ENCODE measurements around the gene ARMC7.

DNA sequence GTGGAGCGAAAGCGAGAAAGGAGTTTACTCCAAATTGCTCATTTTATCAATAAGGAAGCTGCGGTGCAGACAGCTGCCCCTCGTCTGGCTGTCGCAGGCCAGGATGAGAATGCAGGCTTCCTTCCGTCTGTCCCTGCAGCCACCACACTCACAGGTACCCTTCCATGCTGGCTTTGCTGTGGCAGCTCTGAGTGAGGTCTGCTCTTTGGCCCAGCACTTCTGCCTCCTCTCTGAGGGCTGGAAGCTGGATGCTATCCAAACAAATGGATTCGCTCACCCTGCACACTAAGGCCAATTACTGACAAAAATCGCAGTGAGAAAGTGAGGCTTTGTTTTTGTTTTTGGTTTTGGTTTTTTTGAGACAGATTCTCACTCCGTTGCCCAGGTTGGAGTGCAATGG lies 7.0 kb downstream of the ARMC7 start:
- TF ChIP-seq CTCF (IDR thresholded peaks at IDR 0.05): no peak
- TF ChIP-seq POLR2A (IDR thresholded peaks at IDR 0.05): no peak

Measured in heart left ventricle (tissue), 13 donors.